Sigmoid colon (tissue), 7 donors: ENCODE measurements around the gene MYL10. TPM values are rescaled to one million over a fixed set of nuclear protein-coding genes. Genes with fewer than 3 reads are reported as not detected.
"Not testable (repeated sequence)": the region's sequence is repeated elsewhere in the genome, so short reads cannot be mapped to it uniquely, and the experiment has no call there.

Experiments used
- DNase-seq: peaks from one replicate; pipeline ENCODE4 v3.0.0-alpha.2; 2019
- H3K27ac ChIP-seq, 4 donors: fragments of 200-600 bp; sonication (generic); one replicate each; pipeline ENCODE4 v1.5.1; 2016 to 2019; ENCODE audit warnings: mild to moderate bottlenecking in 1 of 4
- H3K27me3 ChIP-seq, 3 donors: fragments of 200-600 bp; sonication (generic); one replicate each; pipeline ENCODE4 v1.5.1; 2019; ENCODE audit warnings: mild to moderate bottlenecking in 1 of 3
- H3K36me3 ChIP-seq, 4 donors: fragments of 200-600 bp; sonication (generic); one replicate each; pipeline ENCODE4 v1.5.1; 2016 to 2019
- H3K4me1 ChIP-seq, 4 donors: fragments of 200-600 bp; sonication (generic); one replicate each; pipeline ENCODE4 v1.5.1; 2017 to 2019
- H3K4me3 ChIP-seq, 4 donors: fragments of 200-600 bp; sonication (generic); one replicate each; pipeline ENCODE4 v1.5.1; 2017 to 2019; ENCODE audit warnings: mild to moderate bottlenecking in 2 of 4, moderate library complexity in 1 of 4
- H3K9me3 ChIP-seq, 4 donors: fragments of 200-600 bp in 3 of 4; sonication (generic) in 3 of 4; one replicate each; pipeline versions ENCODE4 v1.5.1 to v1.6.1; 2013 to 2019
- CTCF ChIP-seq, 4 experiments: fragments of 450-650 bp in 3 of 4; fragments of 200-600 bp in 1 of 4; IDR thresholded peaks; one replicate each; pipeline ENCODE4 v1.5.1; 2016 to 2019; ENCODE audit warnings: antibody characterized with exemption in 4 of 4, mild to moderate bottlenecking in 3 of 4, moderate library complexity in 2 of 4
- EP300 ChIP-seq, 4 donors: sonication (generic); formaldehyde crosslinking; IDR thresholded peaks; one replicate each; pipeline ENCODE4 v1.6.1; 2017; ENCODE audit warnings: antibody characterized with exemption in 4 of 4
- POLR2A ChIP-seq, 2 donors: fragments of 450-650 bp; IDR thresholded peaks; one replicate each; pipeline ENCODE4 v1.6.1; 2016; ENCODE audit warnings: antibody characterized with exemption in 2 of 2, mild to moderate bottlenecking in 2 of 2, moderate library complexity in 2 of 2
- POLR2AphosphoS5 ChIP-seq, 4 donors: sonication (generic); formaldehyde crosslinking; IDR thresholded peaks; one replicate each; pipeline ENCODE4 v1.6.1; 2017; ENCODE audit warnings: antibody characterized with exemption in 4 of 4
- WGBS, 2 donors: extraction: QIAGEN DNeasy Blood & Tissue Kit; methylation state at CpG; one replicate each; pipeline ENCODE4 v1.1.7; 2013; 5-methylcytosine and 5-hydroxymethylcytosine counted together
- intact Hi-C: fragments of 100-400 bp; cut with DNase I; formaldehyde crosslinking; loops from one replicate; pipeline ENCODE4 v1.15.1; 2023
- polyA plus RNA-seq, 3 donors: library from polyadenylated mRNA; stranded (reverse); fragments of 200-250 nt; gene quantifications; one replicate each; pipeline ENCODE4 v1.2.3, GENCODE V29; 2013
- total RNA-seq, 4 donors: library from RNA; depleted of rRNA; stranded (reverse); fragments of >200 nt; gene quantifications; one replicate each; pipeline ENCODE4 v1.1.0, GENCODE V29; 2016
- donor health status: healthy with polysubstance abuse.
- donor health status: Bipolar disorder and iron deficiency.
- donor health status: healthy.

The MYL10 gene
- total and polyA plus RNA-seq, 7 donors = not detected

GRCh38 chr7:101659706-101660105 is 30.6 kb upstream of the MYL10 start:
- WGBS, 2 donors = 86 to 87% methylated on average over 2 of the region's 2 CpGs
- no peak for TF ChIP-seq POLR2AphosphoS5 (IDR thresholded peaks at IDR 0.05)
- TF ChIP-seq CTCF (IDR thresholded peaks at IDR 0.05) = no peak
- no peak for TF ChIP-seq POLR2A (IDR thresholded peaks at IDR 0.05)
- no peak for TF ChIP-seq EP300 (IDR thresholded peaks at IDR 0.05)
- H3K4me1 ChIP-seq = no peaks in the 10 kb centered on the region
- no peak overlapping the region for H3K27ac ChIP-seq
- no peaks in the 10 kb centered on the region for H3K27me3 ChIP-seq
- no peak overlapping the region for H3K4me3 ChIP-seq
- intact Hi-C loops = no loop called here
- DNase-seq = no peak
- H3K36me3 ChIP-seq = no peaks in the 10 kb centered on the region
- no peaks in the 10 kb centered on the region for H3K9me3 ChIP-seq

- WGBS, 2 donors = 81 to 84% methylated on average over 5 of the region's 5 CpGs
- H3K27me3 ChIP-seq = no peaks in the 10 kb centered on the region
- intact Hi-C loops = no loop called here
Measured at GRCh38 chr7:101657171-101657570, 28.1 kb upstream of the MYL10 start.

GRCh38 chr7:101651112-101651511 is 22.0 kb upstream of the MYL10 start:
- H3K36me3 ChIP-seq = no peaks in the 10 kb centered on the region
- no peak overlapping the region for H3K4me3 ChIP-seq
- TF ChIP-seq CTCF (IDR thresholded peaks at IDR 0.05) (no peak), POLR2A (IDR thresholded peaks at IDR 0.05) (no peak), POLR2AphosphoS5 (IDR thresholded peaks at IDR 0.05) (no peak), EP300 (IDR thresholded peaks at IDR 0.05) (no peak)
- 36 to 67% methylated on average over 4 of the region's 4 CpGs for WGBS, 2 donors
- intact Hi-C loops = no loop called here
- H3K9me3 ChIP-seq = no peaks in the 10 kb centered on the region
- no peak for DNase-seq
- no peak overlapping the region for H3K27ac ChIP-seq
- H3K4me1 ChIP-seq = no peaks in the 10 kb centered on the region
- H3K27me3 ChIP-seq = peaks cover 0 to 6% (median 0%) of the 10 kb centered on the region in 3 donors

More at GRCh38 chr7:101657171-101657570, 28.1 kb upstream of the MYL10 start:
- H3K27ac ChIP-seq = no peak overlapping the region
- no peaks in the 10 kb centered on the region for H3K4me1 ChIP-seq
- DNase-seq = no peak
- TF ChIP-seq EP300 (IDR thresholded peaks at IDR 0.05) = no peak
- TF ChIP-seq CTCF (IDR thresholded peaks at IDR 0.05) = no peak
- no peak for TF ChIP-seq POLR2AphosphoS5 (IDR thresholded peaks at IDR 0.05)
- no peak for TF ChIP-seq POLR2A (IDR thresholded peaks at IDR 0.05)
- no peaks in the 10 kb centered on the region for H3K9me3 ChIP-seq
- no peak overlapping the region for H3K4me3 ChIP-seq
- no peaks in the 10 kb centered on the region for H3K36me3 ChIP-seq

- TF ChIP-seq POLR2A (IDR thresholded peaks at IDR 0.05) (no peak), POLR2AphosphoS5 (IDR thresholded peaks at IDR 0.05) (no peak), CTCF (IDR thresholded peaks at IDR 0.05) (no peak), EP300 (IDR thresholded peaks at IDR 0.05) (no peak)
- Histone ChIP-seq H3K4me3 (no peak overlapping the region), H3K4me1 (no peaks in the 10 kb centered on the region), H3K27ac (no peak overlapping the region), H3K36me3 (no peaks in the 10 kb centered on the region), H3K9me3 (no peaks in the 10 kb centered on the region), H3K27me3 (peaks cover 0 to 6% (median 0%) of the 10 kb centered on the region in 3 donors)
- intact Hi-C loops = no loop called here
- WGBS, 2 donors = 28 to 36% methylated on average over 8 of the region's 8 CpGs
- DNase-seq = no peak
Measured at GRCh38 chr7:101650579-101651081, 21.5 kb upstream of the MYL10 start.

GRCh38 chr7:101647876-101648275 is 18.8 kb upstream of the MYL10 start:
- 86 to 93% methylated on average over 12 of the region's 12 CpGs for WGBS, 2 donors
- H3K36me3 ChIP-seq, DNase-seq, H3K4me1 ChIP-seq, H3K9me3 ChIP-seq, H3K4me3 ChIP-seq, H3K27ac ChIP-seq, intact Hi-C loops: not testable (repeated sequence)
- H3K27me3 ChIP-seq = peaks cover 0 to 15% (median 0%) of the 10 kb centered on the region in 3 donors
